HepG2 (cell line): Measurements from ENCODE around the gene CCT3. TPM values are rescaled to one million over a fixed set of nuclear protein-coding genes. Genes with fewer than 3 reads are reported as not detected.

Source experiments
- BRCA1 ChIP-seq: sonication (generic); formaldehyde crosslinking; IDR thresholded peaks from 2 replicates; pipeline ENCODE4 v1.4.0; 2020; ENCODE audit warnings: missing genetic modification reagents
- CBX2 ChIP-seq, 2 experiments: fragments of 200-600 bp in 1 of 2; sonication (generic); formaldehyde crosslinking in 1 of 2; IDR thresholded peaks; 2 replicates each; pipeline versions ENCODE4 v1.7.0 to v1.8.1; 2018 to 2022; ENCODE audit warnings: low read depth in 2 of 2, low read length in 1 of 2, mild to moderate bottlenecking in 1 of 2, missing genetic modification reagents in 1 of 2
- CREM ChIP-seq, 2 experiments: sonication (generic) in 1 of 2; formaldehyde crosslinking in 1 of 2; IDR thresholded peaks; 2 replicates each; pipeline versions ENCODE4 v1.4.0 to v1.6.1; 2016 to 2020; ENCODE audit warnings: antibody characterized with exemption in 1 of 2, mild to moderate bottlenecking in 1 of 2, missing genetic modification reagents in 1 of 2
- DNMT1 ChIP-seq: sonication (generic); formaldehyde crosslinking; IDR thresholded peaks from 2 replicates; pipeline ENCODE4 v1.5.1; 2020; ENCODE audit warnings: mild to moderate bottlenecking, missing genetic modification reagents
- FOSL2 ChIP-seq: sonication (generic); formaldehyde crosslinking; IDR thresholded peaks from 2 replicates; pipeline ENCODE4 v1.4.0; 2020; ENCODE audit warnings: missing genetic modification reagents
- HDAC2 ChIP-seq: sonication (generic); formaldehyde crosslinking; IDR thresholded peaks from 2 replicates; pipeline ENCODE4 v1.4.0; 2020; ENCODE audit warnings: missing genetic modification reagents
- HES4 ChIP-seq: sonication (generic); formaldehyde crosslinking; IDR thresholded peaks from 2 replicates; pipeline ENCODE4 v1.9.0; 2021; ENCODE audit warnings: mild to moderate bottlenecking, missing genetic modification reagents, borderline replicate concordance
- HNF4A ChIP-seq: sonication (generic); formaldehyde crosslinking; IDR thresholded peaks from 2 replicates; pipeline ENCODE4 v1.4.0; 2020; ENCODE audit warnings: missing genetic modification reagents
- JUN ChIP-seq: sonication (generic); formaldehyde crosslinking; IDR thresholded peaks from 2 replicates; pipeline ENCODE4 v1.4.0; 2020; ENCODE audit warnings: mild to moderate bottlenecking, missing genetic modification reagents
- KAT2B ChIP-seq: fragments of 150-350 bp; IDR thresholded peaks from 2 replicates; pipeline ENCODE4 v1.6.1; 2014; ENCODE audit warnings: low read depth, low read length, borderline replicate concordance
- KLF16 ChIP-seq, 2 experiments: sonication (generic) in 1 of 2; formaldehyde crosslinking in 1 of 2; IDR thresholded peaks; 2 replicates each; pipeline versions ENCODE4 v1.6.1 to v1.8.0; 2016 to 2023; ENCODE audit warnings: missing genetic modification reagents in 2 of 2, missing compliant biosample characterization in 1 of 2
- MBD4 ChIP-seq: IDR thresholded peaks from 2 replicates; pipeline ENCODE4 v1.6.1; 2012; ENCODE audit warnings: low read length, inconsistent platforms, borderline replicate concordance
- NCOA1 ChIP-seq: sonication (generic); formaldehyde crosslinking; IDR thresholded peaks from 2 replicates; pipeline ENCODE4 v1.9.0; 2021; ENCODE audit warnings: missing genetic modification reagents
- PHF21A ChIP-seq: sonication (generic); formaldehyde crosslinking; IDR thresholded peaks from 2 replicates; pipeline ENCODE4 v1.5.0; 2020; ENCODE audit warnings: mild to moderate bottlenecking, missing genetic modification reagents
- RORA ChIP-seq: sonication (generic); formaldehyde crosslinking; IDR thresholded peaks from 2 replicates; pipeline ENCODE4 v1.5.0; 2020; ENCODE audit warnings: mild to moderate bottlenecking, missing genetic modification reagents, moderate library complexity
- SCMH1 ChIP-seq: sonication (generic); formaldehyde crosslinking; IDR thresholded peaks from 2 replicates; pipeline ENCODE4 v1.9.0; 2021; ENCODE audit warnings: missing genetic modification reagents, mild to moderate bottlenecking, borderline replicate concordance
- ZEB1 ChIP-seq: IDR thresholded peaks from 2 replicates; pipeline ENCODE4 v1.6.1; 2012; ENCODE audit warnings: mild to moderate bottlenecking, low read depth, inconsistent platforms; ENCODE audit not compliant: insufficient replicate concordance
- ZMYM4 ChIP-seq: sonication (generic); formaldehyde crosslinking; IDR thresholded peaks from 2 replicates; pipeline ENCODE4 v1.8.1; 2023; ENCODE audit warnings: mild to moderate bottlenecking, missing genetic modification reagents
- ZNF317 ChIP-seq: sonication (generic); formaldehyde crosslinking; IDR thresholded peaks from 2 replicates; pipeline ENCODE4 v1.5.0; 2020; ENCODE audit warnings: mild to moderate bottlenecking, missing genetic modification reagents
- ZNF510 ChIP-seq: sonication (generic); formaldehyde crosslinking; IDR thresholded peaks from 2 replicates; pipeline ENCODE4 v1.4.0; 2020; ENCODE audit warnings: low read depth, mild to moderate bottlenecking, missing genetic modification reagents
- ZNF552 ChIP-seq: sonication (generic); formaldehyde crosslinking; IDR thresholded peaks from 2 replicates; pipeline ENCODE4 v1.9.0; 2022; ENCODE audit warnings: missing genetic modification reagents, mild to moderate bottlenecking, borderline replicate concordance
- ZNF891 ChIP-seq: sonication (generic); formaldehyde crosslinking; IDR thresholded peaks from 2 replicates; pipeline ENCODE4 v1.5.0; 2020; ENCODE audit warnings: mild to moderate bottlenecking, missing genetic modification reagents
- polyA plus RNA-seq, 8 experiments: library from polyadenylated mRNA; depleted of rRNA in 3 of 8; stranded (reverse) in 7 of 8; unstranded in 1 of 8; fragments of >200 nt; fragmentation: Illumina TruSeq in 4 of 8; extraction: Trizol in 4 of 8; gene quantifications; 2 replicates each; pipeline versions ENCODE4 v1.2.1 to v1.2.3, GENCODE V29; 2011 to 2016; ENCODE audit warnings: low read depth in 4 of 8, missing spikeins in 1 of 8, mixed read lengths in 1 of 8; ENCODE audit not compliant: insufficient read depth in 1 of 8
- total RNA-seq, 5 experiments: library from RNA; depleted of rRNA; stranded (reverse); fragments of >200 nt; fragmentation: Illumina TruSeq; extraction: Trizol; gene quantifications; 2 replicates each; pipeline ENCODE4 v1.2.3, GENCODE V29; 2016; ENCODE audit warnings: low read depth in 1 of 5
- TF ChIP-seq, protein P1 (sequence below): sonication (generic); formaldehyde crosslinking; IDR thresholded peaks from 2 replicates; pipeline ENCODE4 v1.4.0; 2020; ENCODE audit warnings: missing genetic modification reagents
- TF ChIP-seq, protein P2 (sequence below): sonication (generic); formaldehyde crosslinking; IDR thresholded peaks from 2 replicates; pipeline ENCODE4 v1.4.0; 2020; ENCODE audit warnings: missing genetic modification reagents
- TF ChIP-seq, protein P3 (sequence below): sonication (generic); formaldehyde crosslinking; IDR thresholded peaks from 2 replicates; pipeline ENCODE4 v1.4.0; 2020; ENCODE audit warnings: missing genetic modification reagents, mild to moderate bottlenecking, borderline replicate concordance
- TF ChIP-seq, protein P4 (sequence below): sonication (generic); formaldehyde crosslinking; IDR thresholded peaks from 2 replicates; pipeline ENCODE4 v1.4.0; 2020; ENCODE audit warnings: mild to moderate bottlenecking, missing genetic modification reagents
- TF ChIP-seq, protein P5 (sequence below): sonication (generic); formaldehyde crosslinking; IDR thresholded peaks from 2 replicates; pipeline ENCODE4 v1.4.0; 2020; ENCODE audit warnings: missing genetic modification reagents, low read depth, mild to moderate bottlenecking, borderline replicate concordance

CCT3 gene
- total and polyA plus RNA-seq, 2 of the 13 experiments (the other 11 are each of a cell fraction or from before 2014, with no cell fraction given), result 319 to 615 TPM

DNA sequence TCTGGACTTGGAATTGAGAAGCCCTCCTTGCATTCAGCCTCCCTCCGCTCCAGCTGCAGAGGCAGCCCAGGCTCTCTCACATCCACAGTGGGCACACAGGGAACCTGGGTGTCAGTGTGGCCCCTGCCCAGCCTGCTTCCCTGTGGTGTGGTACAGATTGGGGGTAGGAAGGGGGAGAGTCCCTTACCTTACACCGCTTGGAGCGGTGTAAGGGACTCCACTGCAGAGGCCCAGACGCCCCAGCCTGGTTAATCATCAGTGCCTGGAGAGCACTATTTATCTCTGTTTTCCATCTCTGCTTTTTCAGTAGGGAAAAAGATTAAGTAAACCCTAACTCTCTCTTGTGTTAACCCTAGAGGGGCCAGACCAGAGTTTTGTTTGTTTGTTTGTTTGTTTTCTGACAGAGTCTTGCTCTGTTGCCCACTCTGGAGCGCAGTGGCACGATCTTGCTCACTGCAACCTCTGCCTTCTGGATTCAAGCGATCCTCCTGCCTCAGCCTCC lies 30.1 kb upstream of the CCT3 start (continued):
- no peak for TF ChIP-seq CBX2 (IDR thresholded peaks at IDR 0.05; ENCODE audit: low read depth, low read length)
- TF ChIP-seq CBX2 (CRISPR knock-in tag; IDR thresholded peaks at IDR 0.05; ENCODE audit: low read depth), result no peak
- TF ChIP-seq HDAC2 (CRISPR knock-in tag), result peak; percentile 24; the same call in 1 of the 2 replicates
- TF ChIP-seq, protein P1, sequence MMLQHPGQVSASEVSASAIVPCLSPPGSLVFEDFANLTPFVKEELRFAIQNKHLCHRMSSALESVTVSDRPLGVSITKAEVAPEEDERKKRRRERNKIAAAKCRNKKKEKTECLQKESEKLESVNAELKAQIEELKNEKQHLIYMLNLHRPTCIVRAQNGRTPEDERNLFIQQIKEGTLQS (CRISPR knock-in tag), result no peak
- TF ChIP-seq HNF4A (CRISPR knock-in tag), result peak; percentile 56; the same call in 1 of the 2 replicates
- TF ChIP-seq ZNF552 (CRISPR knock-in tag), result no peak
- TF ChIP-seq BRCA1, result no peak
- TF ChIP-seq ZNF891 (CRISPR knock-in tag), result peak; percentile 50; the same call in 1 of the 2 replicates
- TF ChIP-seq ZEB1, result no peak
- TF ChIP-seq SCMH1 (CRISPR knock-in tag), result no peak
- no peak for TF ChIP-seq RORA (CRISPR knock-in tag)
- no peak for TF ChIP-seq MBD4
- TF ChIP-seq, protein P2, sequence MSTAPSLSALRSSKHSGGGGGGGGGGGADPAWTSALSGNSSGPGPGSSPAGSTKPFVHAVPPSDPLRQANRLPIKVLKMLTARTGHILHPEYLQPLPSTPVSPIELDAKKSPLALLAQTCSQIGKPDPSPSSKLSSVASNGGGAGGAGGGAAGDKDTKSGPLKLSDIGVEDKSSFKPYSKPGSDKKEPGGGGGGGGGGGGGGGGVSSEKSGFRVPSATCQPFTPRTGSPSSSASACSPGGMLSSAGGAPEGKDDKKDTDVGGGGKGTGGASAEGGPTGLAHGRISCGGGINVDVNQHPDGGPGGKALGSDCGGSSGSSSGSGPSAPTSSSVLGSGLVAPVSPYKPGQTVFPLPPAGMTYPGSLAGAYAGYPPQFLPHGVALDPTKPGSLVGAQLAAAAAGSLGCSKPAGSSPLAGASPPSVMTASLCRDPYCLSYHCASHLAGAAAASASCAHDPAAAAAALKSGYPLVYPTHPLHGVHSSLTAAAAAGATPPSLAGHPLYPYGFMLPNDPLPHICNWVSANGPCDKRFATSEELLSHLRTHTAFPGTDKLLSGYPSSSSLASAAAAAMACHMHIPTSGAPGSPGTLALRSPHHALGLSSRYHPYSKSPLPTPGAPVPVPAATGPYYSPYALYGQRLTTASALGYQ (CRISPR knock-in tag), result no peak
- no peak for TF ChIP-seq NCOA1
- no peak for TF ChIP-seq HES4 (CRISPR knock-in tag)
- no peak for TF ChIP-seq DNMT1 (CRISPR knock-in tag)
- TF ChIP-seq PHF21A (CRISPR knock-in tag), result peak; percentile 22
- TF ChIP-seq ZNF510, result no peak
- TF ChIP-seq, protein P3, sequence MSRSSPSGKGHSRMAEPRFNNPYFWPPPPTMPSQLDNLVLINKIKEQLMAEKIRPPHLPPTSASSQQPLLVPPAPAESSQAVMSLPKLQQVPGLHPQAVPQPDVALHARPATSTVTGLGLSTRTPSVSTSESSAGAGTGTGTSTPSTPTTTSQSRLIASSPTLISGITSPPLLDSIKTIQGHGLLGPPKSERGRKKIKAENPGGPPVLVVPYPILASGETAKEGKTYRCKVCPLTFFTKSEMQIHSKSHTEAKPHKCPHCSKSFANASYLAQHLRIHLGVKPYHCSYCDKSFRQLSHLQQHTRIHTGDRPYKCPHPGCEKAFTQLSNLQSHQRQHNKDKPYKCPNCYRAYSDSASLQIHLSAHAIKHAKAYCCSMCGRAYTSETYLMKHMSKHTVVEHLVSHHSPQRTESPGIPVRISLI (CRISPR knock-in tag), result no peak
- TF ChIP-seq, protein P4, sequence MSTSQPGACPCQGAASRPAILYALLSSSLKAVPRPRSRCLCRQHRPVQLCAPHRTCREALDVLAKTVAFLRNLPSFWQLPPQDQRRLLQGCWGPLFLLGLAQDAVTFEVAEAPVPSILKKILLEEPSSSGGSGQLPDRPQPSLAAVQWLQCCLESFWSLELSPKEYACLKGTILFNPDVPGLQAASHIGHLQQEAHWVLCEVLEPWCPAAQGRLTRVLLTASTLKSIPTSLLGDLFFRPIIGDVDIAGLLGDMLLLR, result no peak
- TF ChIP-seq ZNF317 (CRISPR knock-in tag), result no peak
- peak; percentile 34 for TF ChIP-seq FOSL2 (CRISPR knock-in tag)
- no peak for TF ChIP-seq JUN (CRISPR knock-in tag)
- peak; percentile 53; the same call in 1 of the 2 replicates for TF ChIP-seq ZMYM4
- TF ChIP-seq, protein P5, sequence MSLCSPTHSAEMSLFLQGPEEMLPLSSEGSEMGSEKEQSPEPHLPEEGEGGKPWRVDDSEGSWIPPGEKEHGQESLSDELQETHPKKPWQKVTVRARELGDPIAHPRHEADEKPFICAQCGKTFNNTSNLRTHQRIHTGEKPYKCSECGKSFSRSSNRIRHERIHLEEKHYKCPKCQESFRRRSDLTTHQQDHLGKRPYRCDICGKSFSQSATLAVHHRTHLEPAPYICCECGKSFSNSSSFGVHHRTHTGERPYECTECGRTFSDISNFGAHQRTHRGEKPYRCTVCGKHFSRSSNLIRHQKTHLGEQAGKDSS (CRISPR knock-in tag), result peak; percentile 33; the same call in 1 of the 2 replicates
- peak; percentile 6; the same call in 1 of the 2 replicates for TF ChIP-seq CREM (IDR thresholded peaks at IDR 0.05)
- TF ChIP-seq CREM (CRISPR knock-in tag; IDR thresholded peaks at IDR 0.05), result no peak
- 0 out of 4 replicates have a peak, but pooled peaks of 1 of the 2 experiments have one; percentile 30 for TF ChIP-seq KLF16 (CRISPR knock-in tag; IDR thresholded peaks at IDR 0.05)
- no peak for TF ChIP-seq KAT2B
